Measurements from ENCODE around the gene EIF4A3. TPM values are rescaled to one million over a fixed set of nuclear protein-coding genes. Genes with fewer than 3 reads are reported as not detected.

Gene EIF4A3
- total RNA-seq: 10 to 100 TPM; 37.0 to 74.5 (median 55.8) TPM

GRCh38 chr17:80147035-80147822 is at the start of gene EIF4A3:
Gene EIF4A3 (minus strand): TSS chr17:80147128. CDS start chr17:80146961, 167 bp downstream.
- H3K27ac ChIP-seq: peak within 1 kb of the TSS; percentile 92 to 99 (median 96)
- intact Hi-C loops (cut with DNase I; ENCODE audit: low total_unique reads): no loop called here
- DNase-seq: peak; percentile 99
- in situ Hi-C loops (cut with MboI; ENCODE audit: low pct_ligation_motif_present in 1 of 4, low pct_unique_long_range_greater_than_20kb in 1 of 4, low sequenced_read_pairs in 3 of 4): no loop called here
- peaks cover 11 to 28% (median 19%) of the 10 kb centered on the region in 4 donors for H3K4me1 ChIP-seq
- WGBS, 2 donors (ENCODE audit: low coverage in 1 of 2): 1% methylated on average over 66 of the region's 90 CpGs; no CpG with 5 or more reads in 1 of the 2 donors
- H3K36me3 ChIP-seq: peaks cover 0 to 13% (median 6%) of the 10 kb centered on the region in 4 donors
- H3K4me3 ChIP-seq: peak within 1 kb of the TSS; percentile 82 to 100 (median 90)
- no peaks in the 10 kb centered on the region for H3K27me3 ChIP-seq
- TF ChIP-seq POLR2AphosphoS5 (IDR thresholded peaks at IDR 0.05) (peak; percentile 95 to 96 (median 96)), POLR2A (IDR thresholded peaks at IDR 0.05) (peak; percentile 96), EP300 (IDR thresholded peaks at IDR 0.05; ENCODE audit: low read depth) (peak; percentile 92), CTCF (IDR thresholded peaks at IDR 0.05) (peak in 1 of 5 experiments; percentile 4)
- no peaks in the 10 kb centered on the region for H3K9me3 ChIP-seq

- WGBS, 2 donors (ENCODE audit: low coverage in 1 of 2): 92% methylated on average over 7 of the region's 7 CpGs; no CpG with 5 or more reads in 1 of the 2 donors
- TF ChIP-seq CTCF (IDR thresholded peaks at IDR 0.05): no peak
- no peak for TF ChIP-seq POLR2A (IDR thresholded peaks at IDR 0.05)
- TF ChIP-seq POLR2AphosphoS5 (IDR thresholded peaks at IDR 0.05): no peak
- TF ChIP-seq EP300 (IDR thresholded peaks at IDR 0.05; ENCODE audit: low read depth): no peak
- in situ Hi-C loops (cut with MboI; ENCODE audit: low pct_ligation_motif_present in 1 of 4, low pct_unique_long_range_greater_than_20kb in 1 of 4, low sequenced_read_pairs in 3 of 4) (no loop called here), intact Hi-C loops (cut with DNase I; ENCODE audit: low total_unique reads) (no loop called here)
- Histone ChIP-seq H3K4me3 (no peak overlapping the region), H3K27ac (no peak overlapping the region), H3K9me3 (no peaks in the 10 kb centered on the region), H3K4me1 (no peaks in the 10 kb centered on the region), H3K36me3 (no peaks in the 10 kb centered on the region), H3K27me3 (peaks cover 10% of the 10 kb centered on the region)
- DNase-seq: no peak
Measured at GRCh38 chr17:80196652-80197051, 49.7 kb upstream of the EIF4A3 start.

DNA sequence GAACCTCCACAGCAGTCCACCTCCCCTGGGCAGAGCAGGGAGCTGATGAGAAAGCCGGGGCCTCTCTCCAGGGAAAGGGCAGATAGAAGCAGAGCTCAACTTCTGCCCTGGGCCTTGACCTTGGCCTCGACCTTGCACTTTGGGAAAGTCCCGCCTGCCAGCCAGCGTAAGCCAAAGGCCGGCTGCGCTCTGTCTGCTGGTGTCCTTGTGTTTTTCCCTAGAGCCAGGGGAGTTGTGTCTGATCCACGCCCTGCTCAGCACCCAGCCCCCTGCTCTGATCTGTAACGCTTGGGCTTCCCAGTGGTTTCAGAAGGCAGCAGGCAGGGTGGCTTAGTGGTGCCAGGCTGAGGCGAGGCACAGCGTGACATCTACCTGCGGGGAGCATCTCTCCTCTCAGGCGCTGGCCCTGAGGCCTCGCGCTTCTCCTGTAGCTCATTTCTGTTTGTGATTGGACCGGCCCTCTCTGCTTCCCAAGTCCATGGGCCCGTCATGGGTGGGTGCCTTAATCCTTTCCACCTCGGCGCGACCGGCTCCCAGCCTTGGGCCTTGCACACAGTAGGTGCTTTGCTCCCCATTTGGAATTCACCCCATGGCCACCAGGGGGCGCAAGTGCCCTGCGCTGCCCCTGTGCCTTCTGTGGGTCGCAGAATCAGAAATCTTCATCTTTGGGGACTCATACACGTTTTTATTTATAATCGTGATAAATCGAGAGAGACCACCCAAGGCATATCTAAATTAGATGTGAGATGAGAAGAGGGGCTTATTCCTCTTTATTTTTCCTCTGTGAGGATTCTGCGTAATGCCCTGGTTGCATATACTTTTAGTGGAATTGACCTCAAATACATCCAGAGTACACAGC is 49.0 kb upstream of the EIF4A3 start:
- peaks cover 10% of the 10 kb centered on the region for H3K27me3 ChIP-seq

More for the DNA sequence above, 49.0 kb upstream of the EIF4A3 start:
- TF ChIP-seq POLR2AphosphoS5 (IDR thresholded peaks at IDR 0.05) (no peak), CTCF (IDR thresholded peaks at IDR 0.05) (peak; percentile 79 to 85 (median 82)), EP300 (IDR thresholded peaks at IDR 0.05; ENCODE audit: low read depth) (no peak)
- in situ Hi-C loops (cut with MboI; ENCODE audit: low pct_ligation_motif_present in 1 of 4, low pct_unique_long_range_greater_than_20kb in 1 of 4, low sequenced_read_pairs in 3 of 4) (no loop called here), intact Hi-C loops (cut with DNase I; ENCODE audit: low total_unique reads) (no loop called here)
- DNase-seq: no peak
- WGBS, 2 donors (ENCODE audit: low coverage in 1 of 2): 50 to 72% methylated on average over 3 to 27 of the region's 27 CpGs
- Histone ChIP-seq H3K9me3 (no peaks in the 10 kb centered on the region), H3K4me1 (no peaks in the 10 kb centered on the region), H3K27ac (no peak overlapping the region), H3K4me3 (no peak overlapping the region), H3K36me3 (no peaks in the 10 kb centered on the region)

Data from transverse colon (tissue), 4 donors.